ENCODE results near the gene UAP1L1. TPM values are rescaled to one million over a fixed set of nuclear protein-coding genes. Genes with fewer than 3 reads are reported as not detected.

UAP1L1 gene
- total RNA-seq, 4 donors from 2014 or later = 5.0 to 10.1 (median 6.8) TPM

DNA sequence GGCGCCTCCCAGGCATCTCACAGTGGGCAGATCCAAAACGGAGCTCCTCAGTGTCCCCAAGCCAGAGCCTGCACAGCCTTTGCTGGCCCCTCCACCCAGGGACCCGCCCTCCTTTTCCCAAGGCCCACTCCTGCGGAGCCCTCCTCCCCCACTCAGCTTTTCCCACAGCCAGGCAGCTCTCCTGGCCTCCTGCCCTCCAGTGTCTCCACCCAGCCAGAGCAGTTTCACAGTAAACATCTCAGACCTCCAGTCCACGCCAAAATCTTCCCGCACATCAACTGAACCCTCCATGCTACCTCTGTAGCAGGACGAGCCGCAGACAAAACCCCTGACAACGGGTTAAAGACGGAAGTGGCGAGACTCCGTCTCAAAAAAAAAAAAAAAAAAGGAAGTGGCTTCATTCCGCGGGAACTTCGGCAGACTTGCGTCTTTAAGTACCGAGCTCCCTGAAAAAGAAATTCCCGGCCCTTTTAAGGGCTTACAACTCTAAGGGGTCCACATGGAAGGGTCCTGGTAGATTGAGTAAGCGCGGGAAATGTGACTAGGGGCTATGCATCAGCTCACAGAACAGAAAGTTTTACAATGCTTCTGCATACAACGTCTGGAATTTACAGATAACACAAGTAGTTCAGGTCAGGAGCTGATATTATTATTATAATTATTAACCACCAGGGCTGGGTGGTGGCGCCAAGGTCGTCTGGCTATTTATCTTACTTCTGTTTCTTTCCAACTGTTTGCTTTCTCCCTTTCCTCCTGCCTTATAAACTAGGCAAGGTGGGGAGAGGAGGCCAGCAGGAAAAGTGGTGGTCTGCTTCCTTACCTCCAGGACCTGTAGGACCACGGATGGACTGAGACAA is 50.2 kb downstream of the UAP1L1 start:
- H3K4me3 ChIP-seq = peak overlapping the region; percentile 76
- H3K36me3 ChIP-seq = no peaks in the 10 kb centered on the region
- H3K27ac ChIP-seq = no peak overlapping the region
- H3K9me3 ChIP-seq = no peaks in the 10 kb centered on the region
- WGBS = 55% methylated on average over 24 of the region's 24 CpGs
- TF ChIP-seq CTCF (IDR thresholded peaks at IDR 0.05) = no peak
- no peak for TF ChIP-seq POLR2A (IDR thresholded peaks at IDR 0.05)
- no peak for TF ChIP-seq EP300 (IDR thresholded peaks at IDR 0.05)
- TF ChIP-seq POLR2AphosphoS5 (IDR thresholded peaks at IDR 0.05) = no peak
- peaks cover 37% of the 10 kb centered on the region for H3K4me1 ChIP-seq
- no peak for DNase-seq (ENCODE audit: low spot score in 2 of 2)
- peaks cover 4% of the 10 kb centered on the region for H3K27me3 ChIP-seq

- 54% methylated on average over 19 of the region's 19 CpGs for WGBS
- Histone ChIP-seq H3K36me3 (no peaks in the 10 kb centered on the region), H3K27ac (peak overlapping the region; percentile 64), H3K27me3 (peaks cover 9% of the 10 kb centered on the region), H3K4me1 (peaks cover 37% of the 10 kb centered on the region), H3K4me3 (peak overlapping the region; percentile 76), H3K9me3 (no peaks in the 10 kb centered on the region)
- DNase-seq (ENCODE audit: low spot score in 2 of 2) = no peak
- no peak for TF ChIP-seq POLR2AphosphoS5 (IDR thresholded peaks at IDR 0.05)
- no peak for TF ChIP-seq EP300 (IDR thresholded peaks at IDR 0.05)
- TF ChIP-seq POLR2A (IDR thresholded peaks at IDR 0.05) = no peak
- no peak for TF ChIP-seq CTCF (IDR thresholded peaks at IDR 0.05)
These were observed 51.0 kb downstream of the UAP1L1 start for GRCh38 chr9:137128158-137128861.

- WGBS = 35% methylated on average over 15 of the region's 37 CpGs
- Histone ChIP-seq H3K27ac (peak overlapping the region; percentile 64), H3K9me3 (no peaks in the 10 kb centered on the region), H3K36me3 (no peaks in the 10 kb centered on the region), H3K4me3 (peak overlapping the region; percentile 76), H3K4me1 (peaks cover 37% of the 10 kb centered on the region), H3K27me3 (peaks cover 14% of the 10 kb centered on the region)
- TF ChIP-seq POLR2A (IDR thresholded peaks at IDR 0.05) (no peak), POLR2AphosphoS5 (IDR thresholded peaks at IDR 0.05) (no peak), CTCF (IDR thresholded peaks at IDR 0.05) (no peak), EP300 (IDR thresholded peaks at IDR 0.05) (no peak)
- no peak for DNase-seq (ENCODE audit: low spot score in 2 of 2)
These were observed 51.6 kb downstream of the UAP1L1 start for GRCh38 chr9:137128862-137129455.

DNA sequence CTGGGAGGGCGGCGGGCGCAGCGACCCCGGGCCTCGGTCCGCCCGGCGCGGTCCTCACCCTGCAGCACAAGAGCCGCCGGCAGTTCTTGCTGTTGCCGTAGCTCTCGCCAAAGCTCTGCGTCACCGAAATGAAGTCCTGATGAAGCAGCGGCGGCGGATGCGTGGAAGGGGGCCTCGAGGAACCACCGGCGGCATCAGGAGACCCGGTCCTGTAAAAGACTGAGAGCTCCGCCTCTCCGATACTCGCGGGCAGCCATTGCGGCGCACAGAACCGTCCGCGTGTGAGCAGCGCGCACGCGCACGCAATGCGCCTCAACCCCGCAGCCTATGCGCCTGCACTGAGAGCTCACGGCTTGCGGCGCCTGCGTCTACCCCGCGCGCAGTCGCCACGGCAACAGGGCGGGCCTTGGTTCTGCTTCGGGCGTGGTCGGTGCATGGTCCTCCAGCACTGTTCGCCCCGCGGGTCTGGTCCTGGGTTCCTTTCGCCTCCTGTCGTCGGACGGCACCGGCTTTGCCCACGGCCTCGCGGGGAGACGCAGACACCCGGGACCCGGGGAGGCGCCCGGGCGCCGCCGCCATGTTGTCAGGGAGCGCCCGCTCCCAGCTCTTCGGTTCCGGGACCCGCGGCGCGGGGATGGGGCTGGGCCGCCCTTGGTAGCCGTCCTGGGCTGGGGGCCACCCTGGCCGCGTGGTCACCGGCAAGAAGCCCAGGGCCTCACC is 52.3 kb downstream of the UAP1L1 start:
- peak in 1 of 2 donors; percentile 87 for DNase-seq (ENCODE audit: low spot score in 2 of 2)
- Histone ChIP-seq H3K27me3 (peaks cover 18% of the 10 kb centered on the region), H3K36me3 (no peaks in the 10 kb centered on the region), H3K4me1 (peaks cover 37% of the 10 kb centered on the region), H3K9me3 (no peaks in the 10 kb centered on the region), H3K4me3 (peak overlapping the region; percentile 76), H3K27ac (peak overlapping the region; percentile 64)
- no CpG with 5 or more reads among the region's 86 CpGs for whole genome bisulfite sequencing
- TF ChIP-seq POLR2A (IDR thresholded peaks at IDR 0.05) (no peak), CTCF (IDR thresholded peaks at IDR 0.05) (no peak), EP300 (IDR thresholded peaks at IDR 0.05) (no peak), POLR2AphosphoS5 (IDR thresholded peaks at IDR 0.05) (no peak)

Measured in suprapubic skin (tissue), 4 donors.